ENCODE data around the gene CTNNBL1. TPM values are rescaled to one million over a fixed set of nuclear protein-coding genes. Genes with fewer than 3 reads are reported as not detected.

CTNNBL1 gene
- total and polyA plus RNA-seq, 2 donors (not counting 1 experiment from before 2014, with no cell fraction given), result 31.3 to 39.0 TPM

- Histone ChIP-seq H2AFZ (ENCODE audit: low read length) (no peak overlapping the region), H3K27me3 (ENCODE audit: control insufficient read depth, insufficient read depth, low read length) (no peaks in the 10 kb centered on the region), H3K27ac (ENCODE audit: insufficient read depth, low read length) (no peak overlapping the region), H3K4me2 (ENCODE audit: extremely low read depth, insufficient read depth, low read length) (no peak overlapping the region), H4K20me1 (ENCODE audit: control insufficient read depth, extremely low read depth, insufficient read depth, low read length) (no peaks in the 10 kb centered on the region), H3K4me3 (replicated peaks in 1 of 4; ENCODE audit: control extremely low read depth in 1 of 4, insufficient read depth in 1 of 4, low read depth in 3 of 4, low read length in 4 of 4) (no peak overlapping the region), H3K4me1 (ENCODE audit: control insufficient read depth, extremely low read depth, insufficient read depth, low read length) (no peaks in the 10 kb centered on the region), H3K9me3 (ENCODE audit: control insufficient read depth, insufficient read depth, low read depth, low read length) (no peaks in the 10 kb centered on the region), H3K79me2 (ENCODE audit: control insufficient read depth, insufficient read depth, low read length) (no peaks in the 10 kb centered on the region), H3K36me3 (ENCODE audit: control insufficient read depth, insufficient read depth, low read length) (no peaks in the 10 kb centered on the region), H3K9ac (ENCODE audit: insufficient read depth, low read length) (no peak overlapping the region)
- TF ChIP-seq CTCF (conservative IDR thresholded peaks at IDR 0.05 in 1 of 2, IDR thresholded peaks at IDR 0.05 in 1 of 2; ENCODE audit: low read depth in 1 of 2, low read length in 2 of 2) (no peak), EZH2 (IDR thresholded peaks at IDR 0.05; ENCODE audit: low read length, missing control alignments) (no peak)
- DNase-seq (ENCODE audit: low read depth in 2 of 2), result no peak
Measured at GRCh38 chr20:37790900-37791299, 97.1 kb downstream of the CTNNBL1 start.

- TF ChIP-seq EZH2 (IDR thresholded peaks at IDR 0.05; ENCODE audit: low read length, missing control alignments) (no peak), CTCF (conservative IDR thresholded peaks at IDR 0.05 in 1 of 2, IDR thresholded peaks at IDR 0.05 in 1 of 2; ENCODE audit: low read depth in 1 of 2, low read length in 2 of 2) (no peak)
- Histone ChIP-seq H2AFZ (ENCODE audit: low read length) (no peak overlapping the region), H3K9me3 (ENCODE audit: control insufficient read depth, insufficient read depth, low read depth, low read length) (no peaks in the 10 kb centered on the region), H4K20me1 (ENCODE audit: control insufficient read depth, extremely low read depth, insufficient read depth, low read length) (peaks cover 2% of the 10 kb centered on the region), H3K4me1 (ENCODE audit: control insufficient read depth, extremely low read depth, insufficient read depth, low read length) (no peaks in the 10 kb centered on the region), H3K27ac (ENCODE audit: insufficient read depth, low read length) (no peak overlapping the region), H3K27me3 (ENCODE audit: control insufficient read depth, insufficient read depth, low read length) (no peaks in the 10 kb centered on the region), H3K79me2 (ENCODE audit: control insufficient read depth, insufficient read depth, low read length) (no peaks in the 10 kb centered on the region), H3K4me3 (replicated peaks in 1 of 4; ENCODE audit: control extremely low read depth in 1 of 4, insufficient read depth in 1 of 4, low read depth in 3 of 4, low read length in 4 of 4) (no peak overlapping the region), H3K9ac (ENCODE audit: insufficient read depth, low read length) (no peak overlapping the region), H3K36me3 (ENCODE audit: control insufficient read depth, insufficient read depth, low read length) (no peaks in the 10 kb centered on the region), H3K4me2 (ENCODE audit: extremely low read depth, insufficient read depth, low read length) (no peak overlapping the region)
- DNase-seq (ENCODE audit: low read depth in 2 of 2), result peak in 1 of 2 donors; percentile 2
Measured at GRCh38 chr20:37796121-37796520, 102.3 kb downstream of the CTNNBL1 start.

- TF ChIP-seq EZH2 (IDR thresholded peaks at IDR 0.05; ENCODE audit: low read length, missing control alignments) (no peak), CTCF (conservative IDR thresholded peaks at IDR 0.05 in 1 of 2, IDR thresholded peaks at IDR 0.05 in 1 of 2; ENCODE audit: low read depth in 1 of 2, low read length in 2 of 2) (no peak)
- no peak overlapping the region for H3K9ac ChIP-seq (ENCODE audit: insufficient read depth, low read length)
- no peak overlapping the region for H2AFZ ChIP-seq (ENCODE audit: low read length)
- DNase-seq (ENCODE audit: low read depth in 2 of 2), result no peak
- H3K4me1 ChIP-seq (ENCODE audit: control insufficient read depth, extremely low read depth, insufficient read depth, low read length), result no peaks in the 10 kb centered on the region
- H3K9me3 ChIP-seq (ENCODE audit: control insufficient read depth, insufficient read depth, low read depth, low read length), result no peaks in the 10 kb centered on the region
- peaks cover 2% of the 10 kb centered on the region for H4K20me1 ChIP-seq (ENCODE audit: control insufficient read depth, extremely low read depth, insufficient read depth, low read length)
- H3K79me2 ChIP-seq (ENCODE audit: control insufficient read depth, insufficient read depth, low read length), result no peaks in the 10 kb centered on the region
- H3K4me3 ChIP-seq (replicated peaks in 1 of 4; ENCODE audit: control extremely low read depth in 1 of 4, insufficient read depth in 1 of 4, low read depth in 3 of 4, low read length in 4 of 4), result no peak overlapping the region
- H3K36me3 ChIP-seq (ENCODE audit: control insufficient read depth, insufficient read depth, low read length), result no peaks in the 10 kb centered on the region
- no peak overlapping the region for H3K27ac ChIP-seq (ENCODE audit: insufficient read depth, low read length)
- H3K27me3 ChIP-seq (ENCODE audit: control insufficient read depth, insufficient read depth, low read length), result no peaks in the 10 kb centered on the region
- no peak overlapping the region for H3K4me2 ChIP-seq (ENCODE audit: extremely low read depth, insufficient read depth, low read length)
Measured at GRCh38 chr20:37796733-37797132, 102.9 kb downstream of the CTNNBL1 start.
